HG03045 (cell line): Measurements from ENCODE around the gene GPANK1.

Experiments used
- ATAC-seq: cut with Tn5 transposase; IDR thresholded peaks from one replicate; pipeline ENCODE4 v1.9.1; 2021; ENCODE audit warnings: mild to moderate bottlenecking, moderate library complexity; ENCODE audit not compliant: unreplicated experiment

GPANK1 gene

DNA sequence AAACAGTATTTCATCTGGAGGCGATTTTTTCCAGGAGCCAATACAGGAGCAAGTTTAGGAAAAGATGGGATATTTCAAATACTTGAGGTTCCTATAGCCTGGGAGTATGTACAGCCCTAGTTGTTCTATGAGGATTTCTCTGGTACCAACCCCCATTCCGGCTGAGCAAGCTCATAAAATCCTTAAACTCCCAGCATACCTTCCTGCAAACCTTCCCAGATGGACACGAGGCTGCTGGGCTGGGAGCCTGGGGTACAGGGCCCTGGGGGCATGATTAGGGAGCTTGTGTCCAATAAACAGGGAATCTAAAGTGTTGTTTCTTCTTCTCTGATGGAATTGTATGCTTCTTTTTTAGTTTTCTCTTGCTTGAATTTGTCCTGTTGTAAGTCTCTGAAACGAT, 42.8 kb downstream of the GPANK1 start:
- ATAC-seq: no peak

GRCh38 chr6:31621320-31621939, 43.4 kb downstream of the GPANK1 start:
- no peak for ATAC-seq

- ATAC-seq: peak; percentile 62
Measured at GRCh38 chr6:31620586-31621319, 44.0 kb downstream of the GPANK1 start, which contains the start of gene PRRC2A. Gene PRRC2A, plus strand, starts transcription at chr6:31620715. Its CDS starts 2,075 bp downstream, at chr6:31622790.

GRCh38 chr6:31619805-31620585, 44.8 kb downstream of the GPANK1 start:
- peak; percentile 84 for ATAC-seq

- no peak for ATAC-seq
Measured at GRCh38 chr6:31617010-31617409, 47.8 kb downstream of the GPANK1 start.

DNA sequence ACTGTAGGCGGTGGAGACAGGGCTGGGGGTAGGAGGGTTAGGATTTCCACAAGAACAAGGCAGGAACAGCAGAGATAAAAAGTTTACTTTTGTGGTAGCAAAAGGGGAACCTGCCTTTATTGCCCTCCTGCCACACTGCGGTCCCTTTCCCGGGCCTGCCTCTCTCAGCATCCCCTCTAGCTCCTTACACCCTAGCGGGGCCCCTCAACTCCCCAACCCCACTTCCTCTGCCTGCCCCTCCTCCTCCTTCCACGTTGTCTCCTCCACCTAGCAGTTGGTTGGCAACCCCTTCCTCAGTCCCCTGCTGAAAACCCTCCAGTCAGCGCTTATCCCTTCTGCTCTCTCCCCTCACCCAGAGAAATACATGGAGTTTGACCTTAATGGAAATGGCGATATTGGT, 49.0 kb downstream of the GPANK1 start:
- ATAC-seq: no peak

DNA sequence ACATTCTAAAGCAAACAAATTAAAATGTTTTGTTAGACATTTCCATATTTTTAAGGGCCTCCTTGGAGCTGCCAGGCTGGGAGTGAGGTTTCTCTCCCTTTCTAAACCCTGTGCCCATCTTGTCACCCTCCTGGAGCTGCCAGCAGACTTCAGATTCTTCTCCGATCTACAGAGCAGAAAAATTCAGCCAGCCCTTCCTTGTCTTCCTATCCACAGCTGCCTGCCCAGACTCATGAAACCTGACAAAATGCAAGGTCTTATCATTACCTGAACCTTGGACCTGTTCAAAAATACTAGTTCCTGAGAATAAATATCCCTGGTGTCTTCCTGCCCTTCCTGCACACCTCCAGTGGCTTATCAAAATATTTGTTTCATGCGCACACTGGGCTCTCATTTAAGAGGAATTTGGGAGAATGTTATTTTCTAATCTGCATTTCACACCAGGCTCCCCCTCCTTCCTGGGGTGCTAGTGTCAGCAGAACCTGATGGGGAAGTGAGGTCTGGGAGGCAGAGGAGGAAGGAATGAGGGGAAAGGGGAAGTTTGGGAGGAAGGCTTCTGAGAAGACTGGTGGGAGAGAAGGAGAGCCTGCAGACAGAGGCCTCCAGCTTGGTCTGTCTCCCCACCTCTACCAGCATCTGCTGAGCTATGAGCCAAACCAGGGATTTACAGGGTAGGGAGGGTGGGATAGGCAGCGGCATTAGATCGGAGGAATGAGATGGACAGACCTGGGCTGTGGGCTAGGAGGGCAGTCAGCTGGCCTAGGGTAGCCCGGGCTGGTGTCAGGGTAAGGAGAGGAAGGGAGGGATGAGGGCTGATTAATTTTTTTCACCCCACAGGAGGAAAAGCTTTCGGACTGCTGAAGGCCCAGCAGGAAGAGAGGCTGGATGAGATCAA, 49.9 kb downstream of the GPANK1 start, which contains the start of gene AIF1:
AIF1 (plus strand) TSS at position 551 of the 895 bp plus-strand sequence; CDS start at position 647, 96 bp downstream.
- ATAC-seq: no peak

DNA sequence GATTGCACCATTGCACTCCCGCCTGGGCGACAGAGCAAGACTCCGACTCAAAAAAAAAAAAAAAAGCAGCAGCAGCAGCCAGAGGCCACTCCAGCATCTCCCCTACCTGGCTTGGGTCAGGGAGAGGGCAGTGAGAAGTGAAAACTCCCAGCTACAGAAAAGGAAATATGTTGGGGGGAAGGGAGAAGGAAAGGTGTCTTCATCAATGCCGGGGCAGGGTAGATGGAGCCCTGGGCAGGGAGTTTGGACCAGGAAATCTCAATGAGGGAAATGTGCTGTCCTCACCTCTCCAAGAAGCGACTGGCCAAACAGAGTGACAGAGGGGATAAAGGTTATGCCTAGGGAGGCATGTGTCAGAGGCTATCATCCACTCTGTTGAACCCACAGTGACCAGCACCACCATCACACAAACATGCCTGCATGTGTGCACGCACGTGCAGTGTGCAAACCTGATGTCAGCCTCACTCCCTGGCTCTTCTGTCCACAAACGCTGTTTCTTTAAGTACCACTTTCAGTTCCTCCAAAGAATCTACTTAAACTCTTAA, 50.6 kb downstream of the GPANK1 start:
- no peak for ATAC-seq
